ENCODE measurements around the gene FAP.

- TF ChIP-seq POLR2A (IDR thresholded peaks at IDR 0.05) = no peak
- no peak for TF ChIP-seq CTCF (IDR thresholded peaks at IDR 0.05)
- no peak for TF ChIP-seq POLR2AphosphoS5 (IDR thresholded peaks at IDR 0.05)
Observed at GRCh38 chr2:162175714-162176113, 67.5 kb downstream of the FAP start.

Measured in gastroesophageal sphincter (tissue), 3 donors.